Uterus (tissue), 2 donors: ENCODE results near the gene SLC16A3.

Source experiments
- CTCF ChIP-seq, 4 experiments: fragments of 200-600 bp in 2 of 4; fragments of 450-650 bp in 2 of 4; sonication (generic) in 2 of 4; IDR thresholded peaks; one replicate each; pipeline ENCODE4 v1.5.1; 2016 to 2019; ENCODE audit warnings: antibody characterized with exemption in 4 of 4, mild to moderate bottlenecking in 2 of 4, moderate library complexity in 1 of 4
- POLR2A ChIP-seq, 2 donors: fragments of 450-650 bp; IDR thresholded peaks; one replicate each; pipeline ENCODE4 v1.6.1; 2016; ENCODE audit warnings: antibody characterized with exemption in 2 of 2, mild to moderate bottlenecking in 1 of 2, moderate library complexity in 1 of 2

- TF ChIP-seq POLR2A (IDR thresholded peaks at IDR 0.05) (no peak), CTCF (IDR thresholded peaks at IDR 0.05) (no peak)
Observed at GRCh38 chr17:82246040-82246364, 17.2 kb downstream of the SLC16A3 start.
